HG02870 (cell line): ENCODE measurements around the gene OR4B1.
A peak's percentile ranks its signal among the peaks of the same experiment; 100 is the strongest.

Source experiments
- ATAC-seq: cut with Tn5 transposase; IDR thresholded peaks from one replicate; pipeline ENCODE4 v1.9.1; 2021; ENCODE audit warnings: mild to moderate bottlenecking, moderate library complexity; ENCODE audit not compliant: unreplicated experiment

OR4B1 gene

DNA sequence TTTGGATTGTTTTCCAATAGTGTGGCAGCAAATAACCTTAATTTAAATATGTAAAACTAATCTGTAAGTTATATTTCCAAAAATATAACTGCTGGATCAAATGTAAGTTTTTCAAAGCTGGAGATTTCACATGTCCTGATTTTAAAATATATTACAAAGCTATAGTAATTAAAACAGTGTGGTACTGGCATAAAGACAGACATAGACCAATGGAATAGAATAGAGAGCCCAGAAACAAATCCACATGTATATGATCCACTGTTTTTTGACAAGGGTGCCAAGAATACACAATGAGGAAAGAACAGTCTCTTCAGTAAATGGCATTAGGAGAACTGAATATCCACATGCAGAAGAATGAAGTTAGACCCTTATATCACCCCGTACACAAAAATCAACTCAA lies 32.3 kb downstream of the OR4B1 start:
- no peak for ATAC-seq

DNA sequence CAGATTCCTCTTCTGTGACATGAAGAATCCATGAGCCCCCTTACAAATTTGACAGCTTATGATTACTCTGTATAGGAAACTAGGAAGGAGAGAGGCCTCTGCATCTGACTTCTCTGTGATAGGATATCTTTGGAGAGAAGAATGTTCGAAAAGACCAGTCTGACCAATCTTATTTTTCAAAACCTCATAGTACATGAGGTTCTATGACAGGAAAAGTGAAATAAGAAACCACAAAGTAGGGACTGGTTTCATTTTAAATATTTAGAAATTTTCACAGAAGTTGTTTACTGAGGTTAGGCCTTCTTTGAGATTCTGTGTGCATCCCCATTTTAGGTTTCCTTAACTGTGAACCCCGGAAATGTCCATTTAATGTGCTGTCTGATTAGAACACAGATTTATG lies 45.0 kb downstream of the OR4B1 start:
- peak; percentile 68 for ATAC-seq

DNA sequence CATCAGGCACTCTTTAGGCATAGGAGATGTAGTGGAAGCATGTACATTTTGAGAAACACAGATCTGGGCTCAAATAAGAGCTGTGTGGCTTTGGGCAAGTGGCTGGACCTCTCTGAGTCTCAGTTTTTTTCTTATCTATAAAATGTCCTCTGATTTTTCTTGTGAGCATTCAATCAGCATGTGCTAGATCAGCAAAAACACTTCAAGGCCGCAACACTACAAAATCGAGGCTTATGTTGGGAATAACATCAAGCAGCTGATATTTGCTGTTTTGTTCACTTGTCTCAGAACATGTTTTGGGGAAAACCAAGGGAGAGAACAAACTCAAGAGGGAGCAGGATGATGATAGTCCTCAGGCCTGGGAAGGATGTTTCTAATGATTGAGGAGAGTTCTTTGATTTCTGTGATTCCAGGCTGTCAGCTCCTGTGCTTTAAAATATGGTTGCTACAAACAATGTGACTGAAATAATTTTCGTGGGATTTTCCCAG lies 46.9 kb downstream of the OR4B1 start, which contains the start of gene OR4X1:
TSS of gene OR4X1 (plus strand) at position 439 of the 489 bp plus-strand sequence. CDS start at position 439, 0 bp downstream.
- no peak for ATAC-seq
